Rectal smooth muscle tissue (tissue), 1 donor: ENCODE results near the gene FHOD3.

Experiments used
- H3K27ac ChIP-seq: one replicate; pipeline ENCODE4 v1.7.0; 2013; ENCODE audit warnings: low read depth, low read length, inconsistent platforms
- H3K27me3 ChIP-seq: one replicate; pipeline ENCODE4 v1.7.0; 2013; ENCODE audit warnings: low read length; ENCODE audit not compliant: control insufficient read depth, insufficient read depth
- H3K36me3 ChIP-seq: one replicate; pipeline ENCODE4 v1.7.0; 2013; ENCODE audit warnings: low read length; ENCODE audit not compliant: control insufficient read depth, insufficient read depth
- H3K4me1 ChIP-seq: one replicate; pipeline ENCODE4 v1.7.0; 2013; ENCODE audit warnings: low read length; ENCODE audit not compliant: control insufficient read depth, insufficient read depth
- H3K4me3 ChIP-seq: one replicate; pipeline ENCODE4 v1.7.0; 2013; ENCODE audit warnings: low read length
- H3K9ac ChIP-seq: one replicate; pipeline ENCODE4 v1.7.0; 2013; ENCODE audit warnings: low read length

FHOD3 gene

GRCh38 chr18:36279001-36279400 is 18.5 kb upstream of the FHOD3 start:
- Histone ChIP-seq H3K27me3 (no peaks in the 10 kb centered on the region), H3K4me3 (no peak overlapping the region), H3K4me1 (no peaks in the 10 kb centered on the region), H3K9ac (no peak overlapping the region), H3K27ac (no peak overlapping the region), H3K36me3 (no peaks in the 10 kb centered on the region)

- Histone ChIP-seq H3K27me3 (no peaks in the 10 kb centered on the region), H3K36me3 (no peaks in the 10 kb centered on the region), H3K4me3 (no peak overlapping the region), H3K4me1 (no peaks in the 10 kb centered on the region), H3K27ac (no peak overlapping the region), H3K9ac (no peak overlapping the region)
These were observed 15.6 kb upstream of the FHOD3 start for GRCh38 chr18:36281936-36282335.

GRCh38 chr18:36283448-36283847 is 14.1 kb upstream of the FHOD3 start:
- no peaks in the 10 kb centered on the region for H3K4me1 ChIP-seq
- no peak overlapping the region for H3K27ac ChIP-seq
- no peaks in the 10 kb centered on the region for H3K27me3 ChIP-seq
- no peak overlapping the region for H3K4me3 ChIP-seq
- H3K36me3 ChIP-seq, result no peaks in the 10 kb centered on the region
- no peak overlapping the region for H3K9ac ChIP-seq

- Histone ChIP-seq H3K27me3 (no peaks in the 10 kb centered on the region), H3K27ac (no peak overlapping the region), H3K9ac (no peak overlapping the region), H3K36me3 (no peaks in the 10 kb centered on the region), H3K4me3 (no peak overlapping the region), H3K4me1 (no peaks in the 10 kb centered on the region)
These were observed 13.2 kb upstream of the FHOD3 start for GRCh38 chr18:36284268-36284667.

- H3K27me3 ChIP-seq, result no peaks in the 10 kb centered on the region
- H3K9ac ChIP-seq, result no peak overlapping the region
- no peak overlapping the region for H3K4me3 ChIP-seq
- H3K27ac ChIP-seq, result no peak overlapping the region
- H3K4me1 ChIP-seq, result no peaks in the 10 kb centered on the region
- no peaks in the 10 kb centered on the region for H3K36me3 ChIP-seq
These were observed 12.7 kb upstream of the FHOD3 start for GRCh38 chr18:36284671-36285295.

GRCh38 chr18:36287653-36288052 is 9.9 kb upstream of the FHOD3 start:
- Histone ChIP-seq H3K27ac (no peak overlapping the region), H3K4me3 (no peak overlapping the region), H3K4me1 (no peaks in the 10 kb centered on the region), H3K27me3 (no peaks in the 10 kb centered on the region), H3K9ac (no peak overlapping the region), H3K36me3 (no peaks in the 10 kb centered on the region)

- Histone ChIP-seq H3K4me3 (no peak overlapping the region), H3K36me3 (no peaks in the 10 kb centered on the region), H3K27me3 (no peaks in the 10 kb centered on the region), H3K4me1 (no peaks in the 10 kb centered on the region), H3K9ac (no peak overlapping the region), H3K27ac (no peak overlapping the region)
These were observed 8.8 kb upstream of the FHOD3 start for GRCh38 chr18:36288689-36289088.

GRCh38 chr18:36294031-36294430 is 3.5 kb upstream of the FHOD3 start:
- Histone ChIP-seq H3K27me3 (no peaks in the 10 kb centered on the region), H3K9ac (no peak overlapping the region), H3K27ac (no peak overlapping the region), H3K4me3 (no peak overlapping the region), H3K4me1 (no peaks in the 10 kb centered on the region), H3K36me3 (no peaks in the 10 kb centered on the region)

- Histone ChIP-seq H3K9ac (no peak overlapping the region), H3K27me3 (no peaks in the 10 kb centered on the region), H3K27ac (no peak overlapping the region), H3K4me3 (no peak overlapping the region), H3K36me3 (no peaks in the 10 kb centered on the region), H3K4me1 (no peaks in the 10 kb centered on the region)
These were observed 2.3 kb upstream of the FHOD3 start for GRCh38 chr18:36295214-36295613.

GRCh38 chr18:36295880-36296301 is 1.6 kb upstream of the FHOD3 start:
- H3K36me3 ChIP-seq, result no peaks in the 10 kb centered on the region
- no peak overlapping the region for H3K4me3 ChIP-seq
- H3K27me3 ChIP-seq, result no peaks in the 10 kb centered on the region
- no peaks in the 10 kb centered on the region for H3K4me1 ChIP-seq
- no peak overlapping the region for H3K9ac ChIP-seq
- H3K27ac ChIP-seq, result no peak overlapping the region

GRCh38 chr18:36296650-36297416 is 680 bp upstream of the FHOD3 start:
- H3K9ac ChIP-seq, result no peak overlapping the region
- peak overlapping the region; percentile 66 for H3K4me3 ChIP-seq
- H3K4me1 ChIP-seq, result no peaks in the 10 kb centered on the region
- H3K27ac ChIP-seq, result no peak overlapping the region
- H3K27me3 ChIP-seq, result no peaks in the 10 kb centered on the region
- H3K36me3 ChIP-seq, result no peaks in the 10 kb centered on the region

GRCh38 chr18:36298126-36298741 is 721 bp downstream of the FHOD3 start:
- Histone ChIP-seq H3K4me3 (peak overlapping the region; percentile 68), H3K9ac (no peak overlapping the region), H3K36me3 (no peaks in the 10 kb centered on the region), H3K27me3 (peaks cover 3% of the 10 kb centered on the region), H3K4me1 (no peaks in the 10 kb centered on the region), H3K27ac (no peak overlapping the region)
